IMR-90 (cell line): Measurements from ENCODE around the gene SLC2A13. TPM values are rescaled to one million over a fixed set of nuclear protein-coding genes. Genes with fewer than 3 reads are reported as not detected.

Experiments used
- ATAC-seq: fragments of 200-7000 bp; cut with Tn5 transposase; 2 replicates; pipeline ENCODE4 v1.9.1; 2020; ENCODE audit warnings: low read depth, mild to moderate bottlenecking, moderate library complexity
- BruUV-seq: library from RNA; stranded (reverse); fragments of 400-500 nt; replicated peaks from 2 replicates; lab custom pipeline; 2021; lab: Mats Ljungman, UMichigan
- CTCF ChIA-PET: fragments of 300-600 bp; formaldehyde crosslinking; extraction: SDS; loops from one replicate; lab custom pipeline; 2021; ENCODE audit warnings: antibody characterized with exemption; lab: Yijun Ruan, JAX
- POLR2A ChIA-PET: fragments of 300-600 bp; sonication (Branson Sonifier 250); formaldehyde crosslinking; loops from one replicate; lab custom pipeline; 2022; ENCODE audit warnings: antibody characterized with exemption; ENCODE audit not compliant: unreplicated experiment; lab: Charles Lee
- DNase-seq: peaks from one replicate; pipeline ENCODE4 v3.0.0; 2013
- H2AFZ ChIP-seq: replicated peaks from 2 replicates; pipeline ENCODE3; 2013; ENCODE audit warnings: low read length, mild to moderate bottlenecking; ENCODE audit not compliant: poor library complexity
- H2AK5ac ChIP-seq: 2 replicates; pipeline ENCODE4 v1.6.1; 2013; ENCODE audit warnings: low read depth, low read length, inconsistent platforms
- H2AK9ac ChIP-seq: replicated peaks from 2 replicates; pipeline ENCODE3; 2013; ENCODE audit warnings: mild to moderate bottlenecking, low read depth, low read length, moderate library complexity; ENCODE audit not compliant: poor library complexity
- H2BK120ac ChIP-seq: 2 replicates; pipeline ENCODE4 v1.6.1; 2013; ENCODE audit warnings: low read depth, low read length, inconsistent platforms
- H2BK15ac ChIP-seq: 3 replicates; pipeline ENCODE4 v1.6.1; 2013; ENCODE audit warnings: low read depth, low read length, inconsistent platforms
- H2BK20ac ChIP-seq: 2 replicates; pipeline ENCODE4 v1.6.1; 2013; ENCODE audit warnings: low read depth, mild to moderate bottlenecking, inconsistent platforms, low read length, moderate library complexity
- H2BK5ac ChIP-seq: 2 replicates; pipeline ENCODE4 v1.6.1; 2013; ENCODE audit warnings: mild to moderate bottlenecking, low read depth, low read length, inconsistent platforms; ENCODE audit not compliant: poor library complexity, severe bottlenecking
- H3K14ac ChIP-seq: replicated peaks from 2 replicates; pipeline ENCODE4 v1.6.1; 2013; ENCODE audit warnings: low read depth, low read length, inconsistent platforms
- H3K18ac ChIP-seq: 2 replicates; pipeline ENCODE4 v1.6.1; 2013; ENCODE audit warnings: low read depth, low read length, control low read depth
- H3K23ac ChIP-seq: 2 replicates; pipeline ENCODE4 v1.6.1; 2013; ENCODE audit warnings: low read depth, low read length, inconsistent platforms
- H3K27ac ChIP-seq: 2 replicates; pipeline ENCODE4 v1.5.1; 2013; ENCODE audit warnings: mild to moderate bottlenecking, control low read depth, low read length; ENCODE audit not compliant: insufficient read depth
- H3K27me3 ChIP-seq: 2 replicates; pipeline ENCODE4 v1.6.1; 2013; ENCODE audit warnings: low read length; ENCODE audit not compliant: control insufficient read depth, insufficient read depth
- H3K36me3 ChIP-seq: 2 replicates; pipeline ENCODE4 v1.6.1; 2013; ENCODE audit warnings: low read length, mixed read lengths; ENCODE audit not compliant: control insufficient read depth, insufficient read depth
- H3K4ac ChIP-seq: 2 replicates; pipeline ENCODE4 v1.6.1; 2013; ENCODE audit warnings: low read depth, low read length, inconsistent platforms
- H3K4me1 ChIP-seq: 2 replicates; pipeline ENCODE4 v1.6.1; 2013; ENCODE audit warnings: low read length, mixed read lengths; ENCODE audit not compliant: control insufficient read depth, insufficient read depth
- H3K4me2 ChIP-seq: 2 replicates; pipeline ENCODE4 v1.6.1; 2013; ENCODE audit warnings: low read depth, mild to moderate bottlenecking, control low read depth, low read length, moderate library complexity
- H3K4me3 ChIP-seq: 2 replicates; pipeline ENCODE4 v1.5.1; 2013; ENCODE audit warnings: low read depth, mild to moderate bottlenecking, control low read depth, low read length, moderate library complexity; ENCODE audit not compliant: insufficient read depth
- H3K56ac ChIP-seq: 2 replicates; pipeline ENCODE4 v1.6.1; 2013; ENCODE audit warnings: low read length, inconsistent platforms; ENCODE audit not compliant: insufficient read depth; ENCODE audit errors: extremely low read depth
- H3K79me1 ChIP-seq, 2 experiments: 2 replicates each; pipeline ENCODE4 v1.6.1; 2013; ENCODE audit warnings: low read length in 2 of 2, inconsistent platforms in 1 of 2, low read depth in 1 of 2
- H3K9ac ChIP-seq: 2 replicates; pipeline ENCODE4 v1.6.1; 2013; ENCODE audit warnings: low read depth, low read length, control low read depth
- H3K9me1 ChIP-seq: 2 replicates; pipeline ENCODE4 v1.6.1; 2013; ENCODE audit warnings: low read length, inconsistent platforms; ENCODE audit not compliant: insufficient read depth
- H3K9me3 ChIP-seq: 2 replicates; pipeline ENCODE4 v1.6.1; 2013; ENCODE audit warnings: low read length; ENCODE audit not compliant: control insufficient read depth, insufficient read depth
- H4K20me1 ChIP-seq: 2 replicates; pipeline ENCODE4 v1.6.1; 2013; ENCODE audit warnings: low read length, inconsistent platforms; ENCODE audit not compliant: insufficient read depth
- H4K5ac ChIP-seq: 2 replicates; pipeline ENCODE4 v1.6.1; 2013; ENCODE audit warnings: mild to moderate bottlenecking, low read depth, low read length, control low read depth
- H4K8ac ChIP-seq, 2 experiments: 2 replicates each; pipeline ENCODE4 v1.6.1; 2013; ENCODE audit warnings: low read depth in 2 of 2, low read length in 2 of 2, control low read depth in 1 of 2, inconsistent platforms in 1 of 2
- H4K91ac ChIP-seq: 2 replicates; pipeline ENCODE4 v1.6.1; 2013; ENCODE audit warnings: low read depth, low read length, inconsistent platforms; ENCODE audit not compliant: insufficient read depth
- BHLHE40 ChIP-seq: fragments of 150-350 bp; IDR thresholded peaks from 2 replicates; pipeline ENCODE4 v1.6.1; 2016; ENCODE audit warnings: mild to moderate bottlenecking, low read depth, low read length
- CEBPB ChIP-seq: IDR thresholded peaks from 2 replicates; pipeline ENCODE4 v1.6.1; 2012; ENCODE audit warnings: low read depth, low read length, improper control_type of control experiment
- CHD1 ChIP-seq: IDR thresholded peaks from 2 replicates; pipeline ENCODE4 v1.6.1; 2012; ENCODE audit warnings: low read depth, low read length, improper control_type of control experiment
- FOS ChIP-seq: fragments of 150-350 bp; IDR thresholded peaks from 2 replicates; pipeline ENCODE4 v1.6.1; 2016; ENCODE audit warnings: low read depth, low read length
- MAFK ChIP-seq: IDR thresholded peaks from 2 replicates; pipeline ENCODE4 v1.6.1; 2012; ENCODE audit warnings: low read depth, low read length, improper control_type of control experiment
- MAZ ChIP-seq: IDR thresholded peaks from 2 replicates; pipeline ENCODE4 v1.6.1; 2012; ENCODE audit warnings: low read depth, mild to moderate bottlenecking, low read length, improper control_type of control experiment, moderate library complexity, borderline replicate concordance
- MXI1 ChIP-seq: IDR thresholded peaks from 2 replicates; pipeline ENCODE4 v1.6.1; 2012; ENCODE audit warnings: low read depth, mild to moderate bottlenecking, low read length, moderate library complexity, borderline replicate concordance
- NFE2L2 ChIP-seq: fragments of 150-350 bp; IDR thresholded peaks from 2 replicates; pipeline ENCODE4 v1.6.1; 2016; ENCODE audit warnings: low read depth, mild to moderate bottlenecking, low read length
- POLR2A ChIP-seq: IDR thresholded peaks from 2 replicates; pipeline ENCODE4 v1.6.1; 2012; ENCODE audit warnings: mild to moderate bottlenecking, low read depth, low read length
- RAD21 ChIP-seq: IDR thresholded peaks from 2 replicates; pipeline ENCODE4 v1.6.1; 2012; ENCODE audit warnings: low read length, improper control_type of control experiment
- RCOR1 ChIP-seq: IDR thresholded peaks from 2 replicates; pipeline ENCODE4 v1.6.1; 2012; ENCODE audit warnings: mild to moderate bottlenecking, low read length, improper control_type of control experiment; ENCODE audit not compliant: insufficient replicate concordance
- RFX5 ChIP-seq: IDR thresholded peaks from 2 replicates; pipeline ENCODE4 v1.8.0; 2012; ENCODE audit warnings: low read depth, mild to moderate bottlenecking, low read length, moderate library complexity
- WGBS, 2 experiments: methylation state at CpG; one replicate each; pipeline versions ENCODE4 v1.1.5 to v1.1.7; 2013; ENCODE audit warnings: missing lambda C conversion rate in 2 of 2; ENCODE audit not compliant: insufficient read length in 1 of 2; ENCODE audit errors: extremely low coverage in 2 of 2; 5-methylcytosine and 5-hydroxymethylcytosine counted together
- dilution Hi-C: fragments of 300-500 bp; cut with HindIII; formaldehyde crosslinking; loops from one replicate; pipeline ENCODE4 v1.14.3; 2018; ENCODE audit warnings: low sequenced_read_pairs; ENCODE audit not compliant: unreplicated experiment
- in situ Hi-C: fragments of 300-500 bp; cut with MboI; formaldehyde crosslinking; loops from 3 replicates; pipeline ENCODE4 v1.14.3; 2019; ENCODE audit warnings: low sequenced_read_pairs, inconsistent platforms, mixed read lengths
- intact Hi-C: fragments of 100-400 bp; cut with micrococcal nuclease; formaldehyde crosslinking; loops from 2 replicates; pipeline ENCODE4 v1.10.0; 2022
- polyA plus RNA-seq, 3 experiments: library from polyadenylated mRNA; depleted of rRNA; stranded (reverse); fragments of >200 nt; gene quantifications; 2 replicates each; pipeline ENCODE4 v1.2.3, GENCODE V29; 2012; ENCODE audit warnings: low replicate concordance in 1 of 3
- total RNA-seq: library from RNA; depleted of rRNA; stranded (reverse); fragments of >200 nt; gene quantifications from 2 replicates; pipeline ENCODE4 v1.2.3, GENCODE V29; 2012
- TF ChIP-seq, protein P1 (sequence below): conservative IDR thresholded peaks from 2 replicates; pipeline ENCODE4 v1.5.1; 2012; ENCODE audit warnings: mild to moderate bottlenecking, low read depth, low read length, improper control_type of control experiment
- TF ChIP-seq, protein P2 (sequence below): fragments of 150-350 bp; IDR thresholded peaks from 2 replicates; pipeline ENCODE4 v1.6.1; 2017; ENCODE audit warnings: mild to moderate bottlenecking, antibody characterized with exemption, low read length, low read depth
- TF ChIP-seq, protein P3 (sequence below): fragments of 150-350 bp; IDR thresholded peaks from 2 replicates; pipeline ENCODE4 v1.6.1; 2016; ENCODE audit warnings: low read depth, mild to moderate bottlenecking, low read length, moderate library complexity, borderline replicate concordance

Gene SLC2A13
- total and polyA plus RNA-seq, 2 of the 4 experiments (the other 2 are of a cell fraction), result 1.5 to 3.9 TPM

DNA sequence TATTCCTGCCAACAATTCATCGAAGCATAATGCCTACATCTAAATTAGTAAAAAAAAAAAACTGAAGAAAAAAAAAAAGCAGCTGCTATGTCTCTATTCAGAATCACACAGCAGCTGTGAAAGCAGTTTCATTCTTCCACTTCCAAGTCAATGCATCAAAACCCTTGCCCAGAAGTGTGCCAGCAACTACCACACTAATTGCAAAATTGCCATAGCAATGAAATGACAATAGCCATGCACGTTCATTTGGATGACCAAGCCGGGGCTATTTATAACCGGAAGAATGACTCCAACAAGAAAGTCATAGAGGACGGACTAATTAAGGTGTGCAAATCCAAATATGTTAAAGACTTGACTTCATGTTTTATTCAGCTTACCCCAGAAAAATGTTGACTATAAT is 42.5 kb downstream of the SLC2A13 start:
- WGBS, 2 experiments, result no CpG with 5 or more reads among the region's 5 CpGs
- Histone ChIP-seq H2BK5ac (no peak overlapping the region), H3K14ac (no peak overlapping the region), H2BK15ac (no peak overlapping the region), H2AK9ac (no peak overlapping the region), H3K4me2 (no peak overlapping the region), H3K56ac (no peak overlapping the region), H3K36me3 (no peaks in the 10 kb centered on the region), H2BK120ac (no peak overlapping the region), H4K91ac (no peak overlapping the region), H2AK5ac (no peak overlapping the region), H3K27ac (no peak overlapping the region), H3K9me1 (no peaks in the 10 kb centered on the region), H3K4ac (no peak overlapping the region), H3K9me3 (no peaks in the 10 kb centered on the region), H3K4me1 (no peaks in the 10 kb centered on the region), H2BK20ac (no peak overlapping the region), H3K23ac (no peak overlapping the region), H4K8ac (no peak overlapping the region), H2AFZ (no peak overlapping the region), H4K20me1 (no peaks in the 10 kb centered on the region), H3K4me3 (no peak overlapping the region), H3K9ac (no peak overlapping the region), H3K79me1 (no peaks in the 10 kb centered on the region; a peak in 1 of 4 replicates), H3K18ac (no peak overlapping the region), H4K5ac (no peak overlapping the region), H3K27me3 (no peaks in the 10 kb centered on the region)
- in situ Hi-C loops, result no loop called here
- intact Hi-C loops, result no loop called here
- CTCF ChIA-PET, result interaction anchor here (0.6 kb wide), 1 partner anchor 557 kb away, joined by 3 read pairs; no protein-coding TSS in a partner anchor
- POLR2A ChIA-PET, result no interaction called here
- TF ChIP-seq FOS (no peak), RFX5 (no peak), RCOR1 (no peak), RAD21 (no peak), BHLHE40 (no peak), MAZ (no peak), MXI1 (no peak), MAFK (no peak), NFE2L2 (no peak), POLR2A (no peak), CHD1 (no peak), CEBPB (no peak)
- TF ChIP-seq, protein P1, sequence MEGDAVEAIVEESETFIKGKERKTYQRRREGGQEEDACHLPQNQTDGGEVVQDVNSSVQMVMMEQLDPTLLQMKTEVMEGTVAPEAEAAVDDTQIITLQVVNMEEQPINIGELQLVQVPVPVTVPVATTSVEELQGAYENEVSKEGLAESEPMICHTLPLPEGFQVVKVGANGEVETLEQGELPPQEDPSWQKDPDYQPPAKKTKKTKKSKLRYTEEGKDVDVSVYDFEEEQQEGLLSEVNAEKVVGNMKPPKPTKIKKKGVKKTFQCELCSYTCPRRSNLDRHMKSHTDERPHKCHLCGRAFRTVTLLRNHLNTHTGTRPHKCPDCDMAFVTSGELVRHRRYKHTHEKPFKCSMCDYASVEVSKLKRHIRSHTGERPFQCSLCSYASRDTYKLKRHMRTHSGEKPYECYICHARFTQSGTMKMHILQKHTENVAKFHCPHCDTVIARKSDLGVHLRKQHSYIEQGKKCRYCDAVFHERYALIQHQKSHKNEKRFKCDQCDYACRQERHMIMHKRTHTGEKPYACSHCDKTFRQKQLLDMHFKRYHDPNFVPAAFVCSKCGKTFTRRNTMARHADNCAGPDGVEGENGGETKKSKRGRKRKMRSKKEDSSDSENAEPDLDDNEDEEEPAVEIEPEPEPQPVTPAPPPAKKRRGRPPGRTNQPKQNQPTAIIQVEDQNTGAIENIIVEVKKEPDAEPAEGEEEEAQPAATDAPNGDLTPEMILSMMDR, result no peak
- TF ChIP-seq, protein P2, sequence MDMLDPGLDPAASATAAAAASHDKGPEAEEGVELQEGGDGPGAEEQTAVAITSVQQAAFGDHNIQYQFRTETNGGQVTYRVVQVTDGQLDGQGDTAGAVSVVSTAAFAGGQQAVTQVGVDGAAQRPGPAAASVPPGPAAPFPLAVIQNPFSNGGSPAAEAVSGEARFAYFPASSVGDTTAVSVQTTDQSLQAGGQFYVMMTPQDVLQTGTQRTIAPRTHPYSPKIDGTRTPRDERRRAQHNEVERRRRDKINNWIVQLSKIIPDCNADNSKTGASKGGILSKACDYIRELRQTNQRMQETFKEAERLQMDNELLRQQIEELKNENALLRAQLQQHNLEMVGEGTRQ, result no peak
- TF ChIP-seq, protein P3, sequence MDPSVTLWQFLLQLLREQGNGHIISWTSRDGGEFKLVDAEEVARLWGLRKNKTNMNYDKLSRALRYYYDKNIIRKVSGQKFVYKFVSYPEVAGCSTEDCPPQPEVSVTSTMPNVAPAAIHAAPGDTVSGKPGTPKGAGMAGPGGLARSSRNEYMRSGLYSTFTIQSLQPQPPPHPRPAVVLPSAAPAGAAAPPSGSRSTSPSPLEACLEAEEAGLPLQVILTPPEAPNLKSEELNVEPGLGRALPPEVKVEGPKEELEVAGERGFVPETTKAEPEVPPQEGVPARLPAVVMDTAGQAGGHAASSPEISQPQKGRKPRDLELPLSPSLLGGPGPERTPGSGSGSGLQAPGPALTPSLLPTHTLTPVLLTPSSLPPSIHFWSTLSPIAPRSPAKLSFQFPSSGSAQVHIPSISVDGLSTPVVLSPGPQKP, result no peak
- DNase-seq, result no peak
- BruUV-seq, result no TSS peak
- no peak for ATAC-seq
- dilution Hi-C loops, result no loop called here
